Measurements from ENCODE around the gene ANAPC16.
"Not testable (repeated sequence)": the region's sequence is repeated elsewhere in the genome, so short reads cannot be mapped to it uniquely, and the experiment has no call there.

The ANAPC16 gene

DNA sequence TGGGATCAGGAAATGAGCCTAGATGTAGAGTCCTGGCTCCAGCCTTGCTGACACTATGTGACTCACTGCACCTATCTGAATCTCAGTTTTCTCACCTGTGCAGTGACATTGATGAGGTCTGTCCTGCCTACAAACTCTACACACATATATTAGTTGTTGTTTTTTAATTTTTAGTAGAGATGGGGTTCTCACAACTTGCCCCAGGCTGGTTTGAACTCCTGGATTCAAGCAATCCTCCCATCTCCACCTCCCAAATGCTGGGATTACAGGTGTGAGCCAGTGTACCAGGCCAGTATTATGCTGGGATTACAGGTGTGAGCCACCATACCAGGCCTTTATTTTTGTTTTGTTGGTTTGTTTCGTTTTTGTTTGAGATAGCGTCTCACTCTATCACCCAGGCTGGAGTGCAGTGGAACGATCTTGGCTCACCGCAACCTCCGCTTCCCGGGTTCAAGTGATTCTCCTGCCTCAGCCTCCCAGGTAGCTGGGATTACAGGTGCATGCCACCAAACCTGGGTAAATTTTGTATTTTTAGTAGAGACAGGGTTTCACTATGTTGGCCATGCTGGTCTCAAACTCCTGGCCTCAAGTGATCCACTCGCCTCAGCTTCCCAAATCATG, 46.1 kb downstream of the ANAPC16 start:
- in situ Hi-C loops (cut with MboI; ENCODE audit: low sequenced_read_pairs): no loop called here

DNA sequence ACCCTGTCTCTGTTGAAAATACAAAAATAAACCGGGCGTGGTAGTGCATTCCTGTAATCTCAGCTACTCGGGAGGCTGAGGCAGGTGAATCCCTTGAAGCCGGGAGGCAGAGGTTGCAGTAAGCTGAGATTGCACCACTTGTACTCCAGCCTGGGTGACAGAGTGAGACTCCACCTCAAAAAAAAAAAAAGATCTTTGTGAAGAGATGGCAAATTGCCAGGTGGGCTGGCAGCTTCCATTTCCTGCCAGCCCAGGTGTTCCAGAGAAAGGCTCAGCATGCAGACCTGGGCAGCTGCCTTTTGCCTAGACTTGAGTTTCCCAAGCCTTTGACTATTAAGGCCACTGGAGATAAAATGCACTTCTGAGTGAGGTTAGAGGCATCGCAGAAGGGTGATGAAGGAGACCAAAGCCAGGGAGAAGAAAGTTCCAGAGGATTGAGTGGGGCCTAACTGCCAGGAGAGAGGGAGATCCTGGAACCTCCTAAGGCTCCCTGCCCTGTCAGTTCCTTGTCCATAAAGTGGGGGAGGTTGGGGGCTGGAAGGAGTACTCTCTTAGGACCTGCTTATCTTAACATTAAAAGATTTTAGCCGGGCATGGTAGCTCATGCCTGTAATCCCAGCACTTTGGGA, 47.9 kb downstream of the ANAPC16 start:
- in situ Hi-C loops (cut with MboI; ENCODE audit: low sequenced_read_pairs): no loop called here

GRCh38 chr10:72264536-72264935, 48.7 kb downstream of the ANAPC16 start:
- in situ Hi-C loops (cut with MboI; ENCODE audit: low sequenced_read_pairs): no loop called here

DNA sequence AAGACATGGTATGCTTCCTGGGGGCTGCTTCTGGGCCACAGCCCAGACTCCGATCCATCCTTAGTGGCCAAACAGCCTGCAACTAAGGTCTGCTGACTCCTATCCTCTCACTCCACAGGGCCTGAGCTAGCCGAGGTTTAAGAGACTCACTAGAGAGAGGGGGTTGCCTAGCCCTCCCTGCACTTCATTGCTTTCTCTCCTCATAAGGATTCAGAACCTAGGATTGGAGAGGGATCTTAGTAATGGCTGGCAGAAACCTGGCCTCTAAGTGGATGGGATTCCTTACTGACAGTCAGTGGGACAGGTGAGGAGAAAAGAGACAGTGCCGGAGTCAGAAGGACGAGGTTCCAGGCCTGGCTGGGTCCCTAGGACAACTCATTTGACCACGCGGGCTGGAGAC, 49.7 kb downstream of the ANAPC16 start:
- in situ Hi-C loops (cut with MboI; ENCODE audit: low sequenced_read_pairs): no loop called here

DNA sequence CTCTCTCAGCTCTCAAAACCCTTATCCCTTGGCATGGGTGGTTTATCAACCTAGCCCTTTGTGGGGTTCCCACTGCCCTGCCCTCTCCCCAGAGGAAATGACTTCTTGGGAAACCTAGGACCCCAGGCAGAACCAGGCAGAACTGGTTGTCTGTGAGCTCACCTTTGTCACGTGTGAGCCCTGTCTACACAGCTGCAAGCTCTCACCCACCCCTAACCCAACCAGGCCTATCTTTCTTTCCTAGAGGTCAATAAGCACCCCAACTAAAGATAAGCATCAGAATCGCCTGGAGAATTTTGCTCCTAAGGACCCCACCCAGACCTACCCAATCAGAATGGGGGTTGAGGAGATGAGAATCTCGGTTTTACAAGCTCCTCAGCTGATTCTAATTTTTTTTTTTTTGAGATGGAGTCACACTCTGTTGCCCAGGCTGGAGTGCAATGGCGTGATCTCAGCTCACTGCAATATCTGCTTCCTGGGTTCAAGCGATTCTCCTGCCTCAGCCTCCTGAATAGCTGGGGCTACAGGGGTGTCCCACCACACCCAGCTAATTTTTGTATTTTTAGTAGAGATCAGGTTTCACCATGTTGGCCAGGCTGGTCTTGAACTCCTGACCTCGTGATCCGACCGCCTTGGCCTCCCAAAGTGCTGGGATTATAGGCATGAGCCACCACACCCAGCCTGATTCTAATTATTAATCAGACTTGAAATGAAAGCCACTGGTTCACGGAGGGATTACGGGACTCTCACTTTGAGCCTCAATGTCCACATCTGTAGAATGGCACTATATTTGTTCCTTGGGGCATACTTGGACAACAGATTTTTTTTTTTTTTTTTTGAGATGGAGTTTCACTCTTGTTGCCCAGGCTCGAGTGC, 50.4 kb downstream of the ANAPC16 start:
- in situ Hi-C loops (cut with MboI; ENCODE audit: low sequenced_read_pairs): no loop called here

- in situ Hi-C loops (cut with MboI; ENCODE audit: low sequenced_read_pairs): no loop called here
Measured at GRCh38 chr10:72267381-72267780, 51.6 kb downstream of the ANAPC16 start.

GRCh38 chr10:72267819-72268399, 52.1 kb downstream of the ANAPC16 start:
- in situ Hi-C loops (cut with MboI; ENCODE audit: low sequenced_read_pairs): no loop called here

DNA sequence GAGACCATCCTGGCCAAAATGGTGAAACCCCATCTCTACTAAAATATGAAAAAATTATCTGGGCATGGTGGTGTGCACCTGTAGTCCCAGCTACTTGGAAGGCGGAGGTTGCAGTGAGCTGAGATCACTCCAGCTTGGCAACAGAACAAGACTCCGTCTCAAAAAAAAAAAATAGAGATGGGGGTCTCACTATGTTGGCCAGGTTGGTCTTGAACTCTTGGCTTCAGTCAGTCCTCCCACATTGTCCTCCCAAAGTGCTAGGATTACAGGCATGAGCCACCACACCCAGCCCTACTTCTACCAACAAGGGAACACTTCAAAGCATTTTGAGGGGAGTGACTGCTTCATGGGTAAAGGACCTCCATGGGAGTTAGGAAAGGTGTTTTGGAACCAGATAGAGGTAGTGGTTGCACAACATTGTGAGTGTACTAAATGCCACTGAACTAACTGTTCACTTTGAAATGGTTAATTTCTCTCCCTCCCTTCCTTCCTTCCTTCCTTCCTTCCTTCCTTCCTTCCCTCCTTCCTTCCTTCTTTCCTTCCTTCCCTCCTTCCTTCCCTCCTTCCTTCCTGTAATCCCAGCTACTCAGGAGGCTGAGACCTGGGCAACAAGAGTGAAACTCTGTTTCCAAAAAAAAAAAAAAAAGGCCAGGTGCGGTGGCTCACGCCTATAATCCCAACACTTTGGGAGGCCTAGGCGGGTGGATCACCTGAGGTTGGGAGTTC, 52.8 kb downstream of the ANAPC16 start:
- in situ Hi-C loops (cut with MboI; ENCODE audit: low sequenced_read_pairs): not testable (repeated sequence)

GRCh38 chr10:72270607-72271281, 54.9 kb downstream of the ANAPC16 start:
- in situ Hi-C loops (cut with MboI; ENCODE audit: low sequenced_read_pairs): no loop called here

GRCh38 chr10:72272689-72273409, 57.0 kb downstream of the ANAPC16 start:
- in situ Hi-C loops (cut with MboI; ENCODE audit: low sequenced_read_pairs): no loop called here

DNA sequence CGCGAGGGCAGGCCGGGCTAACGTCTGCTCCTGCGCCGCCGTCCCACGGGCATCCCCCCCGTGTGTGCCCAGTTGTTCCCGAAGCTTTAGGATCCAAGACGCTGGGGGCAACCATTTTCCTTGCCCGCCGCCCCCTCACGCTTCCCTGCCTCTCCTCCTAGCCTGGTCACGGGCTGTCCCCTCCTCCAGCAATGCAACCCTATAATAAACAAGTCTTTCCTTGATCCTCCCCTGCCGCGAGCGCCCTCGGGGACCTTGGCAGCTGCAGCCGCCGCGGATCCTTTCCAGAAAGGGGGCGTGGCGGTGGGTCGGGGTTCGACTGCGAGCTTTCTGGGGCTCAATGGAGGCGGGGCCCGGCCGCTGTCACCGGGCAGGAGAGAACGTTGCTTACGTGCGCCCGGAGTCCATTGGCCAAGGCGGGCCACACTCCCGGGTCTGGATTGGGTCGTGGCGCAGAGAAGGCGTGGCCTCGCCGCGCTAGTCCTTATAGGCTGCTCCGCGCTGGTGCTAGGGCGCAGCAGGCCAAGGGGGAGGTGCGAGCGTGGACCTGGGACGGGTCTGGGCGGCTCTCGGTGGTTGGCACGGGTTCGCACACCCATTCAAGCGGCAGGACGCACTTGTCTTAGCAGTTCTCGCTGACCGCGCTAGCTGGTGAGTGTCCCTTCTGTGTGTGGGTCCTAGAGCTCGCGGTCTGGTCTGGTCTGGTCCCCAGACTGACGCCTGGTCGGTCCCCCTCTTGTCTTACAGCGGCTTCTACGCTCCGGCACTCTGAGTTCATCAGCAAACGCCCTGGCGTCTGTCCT, 57.8 kb downstream of the ANAPC16 start, which contains the start of gene DDIT4:
DDIT4 (plus strand) TSS at position 515 of the 803 bp plus-strand sequence. CDS start 293 bp downstream, outside the sequence.
- in situ Hi-C loops (cut with MboI; ENCODE audit: low sequenced_read_pairs): no loop called here

GRCh38 chr10:72274213-72274729, 58.5 kb downstream of the ANAPC16 start:
- in situ Hi-C loops (cut with MboI; ENCODE audit: low sequenced_read_pairs): no loop called here

DNA sequence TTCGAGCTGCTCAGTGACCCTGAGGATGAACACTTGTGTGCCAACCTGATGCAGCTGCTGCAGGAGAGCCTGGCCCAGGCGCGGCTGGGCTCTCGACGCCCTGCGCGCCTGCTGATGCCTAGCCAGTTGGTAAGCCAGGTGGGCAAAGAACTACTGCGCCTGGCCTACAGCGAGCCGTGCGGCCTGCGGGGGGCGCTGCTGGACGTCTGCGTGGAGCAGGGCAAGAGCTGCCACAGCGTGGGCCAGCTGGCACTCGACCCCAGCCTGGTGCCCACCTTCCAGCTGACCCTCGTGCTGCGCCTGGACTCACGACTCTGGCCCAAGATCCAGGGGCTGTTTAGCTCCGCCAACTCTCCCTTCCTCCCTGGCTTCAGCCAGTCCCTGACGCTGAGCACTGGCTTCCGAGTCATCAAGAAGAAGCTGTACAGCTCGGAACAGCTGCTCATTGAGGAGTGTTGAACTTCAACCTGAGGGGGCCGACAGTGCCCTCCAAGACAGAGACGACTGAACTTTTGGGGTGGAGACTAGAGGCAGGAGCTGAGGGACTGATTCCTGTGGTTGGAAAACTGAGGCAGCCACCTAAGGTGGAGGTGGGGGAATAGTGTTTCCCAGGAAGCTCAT, 59.0 kb downstream of the ANAPC16 start:
- in situ Hi-C loops (cut with MboI; ENCODE audit: low sequenced_read_pairs): loop anchor here (5.0 kb wide), 1 partner anchor 52 kb away; no protein-coding TSS in a partner anchor

DNA sequence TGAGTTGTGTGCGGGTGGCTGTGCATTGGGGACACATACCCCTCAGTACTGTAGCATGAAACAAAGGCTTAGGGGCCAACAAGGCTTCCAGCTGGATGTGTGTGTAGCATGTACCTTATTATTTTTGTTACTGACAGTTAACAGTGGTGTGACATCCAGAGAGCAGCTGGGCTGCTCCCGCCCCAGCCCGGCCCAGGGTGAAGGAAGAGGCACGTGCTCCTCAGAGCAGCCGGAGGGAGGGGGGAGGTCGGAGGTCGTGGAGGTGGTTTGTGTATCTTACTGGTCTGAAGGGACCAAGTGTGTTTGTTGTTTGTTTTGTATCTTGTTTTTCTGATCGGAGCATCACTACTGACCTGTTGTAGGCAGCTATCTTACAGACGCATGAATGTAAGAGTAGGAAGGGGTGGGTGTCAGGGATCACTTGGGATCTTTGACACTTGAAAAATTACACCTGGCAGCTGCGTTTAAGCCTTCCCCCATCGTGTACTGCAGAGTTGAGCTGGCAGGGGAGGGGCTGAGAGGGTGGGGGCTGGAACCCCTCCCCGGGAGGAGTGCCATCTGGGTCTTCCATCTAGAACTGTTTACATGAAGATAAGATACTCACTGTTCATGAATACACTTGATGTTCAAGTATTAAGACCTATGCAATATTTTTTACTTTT, 59.7 kb downstream of the ANAPC16 start:
- in situ Hi-C loops (cut with MboI; ENCODE audit: low sequenced_read_pairs): loop anchor here (5.0 kb wide), 1 partner anchor 52 kb away; no protein-coding TSS in a partner anchor

GRCh38 chr10:72276013-72276387, 60.2 kb downstream of the ANAPC16 start:
- in situ Hi-C loops (cut with MboI; ENCODE audit: low sequenced_read_pairs): loop anchor here (5.0 kb wide), 1 partner anchor 51 kb away; no protein-coding TSS in a partner anchor

DNA sequence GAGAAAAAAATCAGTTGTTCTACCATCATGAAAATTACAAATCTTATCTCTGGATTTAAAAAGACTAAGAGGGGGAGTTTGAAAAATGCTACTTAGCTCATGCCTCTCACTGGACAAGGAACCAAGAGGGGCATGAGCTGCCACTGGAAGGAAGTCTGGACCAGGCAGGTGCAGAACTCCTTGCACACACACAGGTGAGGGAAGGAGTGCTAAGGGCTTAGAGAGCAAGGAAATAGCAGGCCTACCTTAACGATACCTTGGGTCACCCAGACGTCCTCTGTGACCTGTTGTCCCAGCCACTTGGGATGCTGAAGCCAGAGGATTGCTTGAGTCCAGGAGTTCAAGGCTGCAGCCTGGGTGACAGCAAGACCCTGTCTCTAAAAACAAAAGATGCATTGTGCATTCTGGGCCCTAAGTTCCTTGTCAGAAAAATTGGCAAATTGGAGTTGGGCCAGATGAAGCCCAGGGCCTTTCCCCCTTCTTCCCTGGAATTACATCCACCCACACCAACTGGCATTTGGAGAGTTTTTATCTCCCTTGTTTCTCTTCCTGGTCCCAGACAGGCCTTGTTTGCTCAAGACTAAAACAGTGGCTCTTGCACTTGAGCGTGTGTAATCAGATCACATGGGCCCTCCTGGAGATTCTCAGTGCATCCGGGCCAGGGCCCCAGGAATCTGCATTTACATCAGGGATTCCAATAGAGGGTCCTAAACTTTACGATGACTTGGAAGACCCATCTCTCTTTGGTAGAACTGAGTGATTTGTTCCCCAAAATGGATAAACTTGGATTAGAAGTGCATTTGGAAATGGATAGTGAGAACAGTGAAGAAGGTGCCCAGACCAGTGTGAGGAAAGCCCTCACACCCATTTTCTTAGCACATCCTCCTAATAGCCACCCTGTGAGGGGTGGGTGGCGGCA, 60.9 kb downstream of the ANAPC16 start:
- in situ Hi-C loops (cut with MboI; ENCODE audit: low sequenced_read_pairs): loop anchor here (5.0 kb wide), 1 partner anchor 51 kb away; no protein-coding TSS in a partner anchor
